ENCODE data around the gene NAP1L4. TPM values are rescaled to one million over a fixed set of nuclear protein-coding genes. Genes with fewer than 3 reads are reported as not detected.

NAP1L4 gene
- total RNA-seq, 6 experiments from 2014 or later, result 109 to 140 (median 131) TPM

DNA sequence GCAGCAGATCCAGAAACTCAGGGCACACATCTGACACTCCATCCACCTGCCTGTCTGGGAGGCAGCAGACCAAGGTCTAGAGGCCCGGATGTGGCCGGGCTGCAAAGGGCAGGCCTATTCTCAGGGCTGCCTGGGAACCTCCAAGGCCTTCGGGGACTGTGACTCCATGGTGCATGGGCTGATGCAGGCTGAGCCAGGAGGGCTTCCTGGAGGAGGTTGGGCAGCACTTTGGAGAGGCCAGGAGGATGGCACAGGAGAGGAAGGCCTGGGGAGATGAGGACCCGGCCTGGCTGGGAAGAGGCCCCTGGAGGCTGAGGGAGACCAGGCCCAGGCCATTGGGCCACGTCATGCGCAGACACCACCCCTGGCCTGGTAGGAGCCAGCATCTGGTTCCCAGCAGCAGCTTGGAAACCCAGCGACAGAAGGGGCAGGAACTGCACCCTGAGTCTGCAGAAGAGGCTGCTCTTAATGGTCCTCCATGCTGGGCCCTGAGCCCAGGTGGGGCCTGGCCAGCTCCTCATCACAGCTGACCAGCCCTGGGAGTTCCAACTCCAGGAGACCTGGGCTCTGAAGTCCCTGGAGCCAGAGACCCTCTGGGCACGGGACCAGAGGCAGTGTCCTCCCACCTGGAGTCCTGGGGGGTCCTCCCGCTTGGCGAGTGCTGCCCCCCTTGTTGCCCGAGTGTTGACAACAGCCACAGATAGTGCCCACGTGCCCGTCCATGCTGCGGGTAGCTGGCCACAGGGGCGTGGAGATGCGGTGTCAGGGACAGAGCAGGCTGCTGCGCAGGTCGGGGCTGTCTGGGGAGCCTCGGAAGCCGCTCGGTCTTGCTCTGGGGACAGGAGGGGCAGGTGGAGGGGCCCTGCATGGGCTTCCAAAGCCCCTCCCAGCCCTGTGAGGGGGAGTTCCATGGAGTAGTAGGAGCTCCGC, 68.4 kb downstream of the NAP1L4 start:
- no peak for DNase-seq
- Mint-ChIP-seq H3K36me3 (ENCODE audit: low read depth) (peaks cover 14% of the 10 kb centered on the region; the same call in 1 of the 2 replicates), H3K27ac (no peak overlapping the region)

DNA sequence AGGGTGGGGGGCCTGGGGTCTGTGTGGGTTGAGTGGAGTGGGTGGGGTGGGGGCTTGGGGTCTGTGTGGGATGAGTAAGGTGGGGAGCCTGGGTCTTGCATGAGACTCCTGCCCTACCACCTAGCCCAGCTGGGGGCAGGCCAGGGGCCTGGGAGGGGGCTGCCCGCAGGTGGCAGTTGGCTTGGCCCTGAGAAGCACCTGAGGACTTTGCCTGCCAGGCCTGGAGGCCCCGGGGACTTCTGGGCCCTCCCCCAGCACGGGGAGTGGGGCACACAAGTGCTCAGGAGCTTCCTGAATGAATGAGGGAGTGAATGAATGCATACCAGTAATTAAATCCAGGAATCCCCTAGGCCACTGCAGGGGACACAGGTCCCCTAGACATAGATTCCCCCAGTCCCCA, 69.5 kb downstream of the NAP1L4 start:
- Mint-ChIP-seq H3K36me3 (ENCODE audit: low read depth) (peaks cover 7% of the 10 kb centered on the region; the same call in 1 of the 2 replicates), H3K9me3 (no peaks in the 10 kb centered on the region), H3K4me3 (no peak overlapping the region), H3K27ac (no peak overlapping the region), H3K4me1 (ENCODE audit: low read depth) (peaks cover 4% of the 10 kb centered on the region), H3K27me3 (ENCODE audit: insufficient read depth) (peaks cover 7% of the 10 kb centered on the region)
- DNase-seq, result no peak
- TF ChIP-seq, protein P1, sequence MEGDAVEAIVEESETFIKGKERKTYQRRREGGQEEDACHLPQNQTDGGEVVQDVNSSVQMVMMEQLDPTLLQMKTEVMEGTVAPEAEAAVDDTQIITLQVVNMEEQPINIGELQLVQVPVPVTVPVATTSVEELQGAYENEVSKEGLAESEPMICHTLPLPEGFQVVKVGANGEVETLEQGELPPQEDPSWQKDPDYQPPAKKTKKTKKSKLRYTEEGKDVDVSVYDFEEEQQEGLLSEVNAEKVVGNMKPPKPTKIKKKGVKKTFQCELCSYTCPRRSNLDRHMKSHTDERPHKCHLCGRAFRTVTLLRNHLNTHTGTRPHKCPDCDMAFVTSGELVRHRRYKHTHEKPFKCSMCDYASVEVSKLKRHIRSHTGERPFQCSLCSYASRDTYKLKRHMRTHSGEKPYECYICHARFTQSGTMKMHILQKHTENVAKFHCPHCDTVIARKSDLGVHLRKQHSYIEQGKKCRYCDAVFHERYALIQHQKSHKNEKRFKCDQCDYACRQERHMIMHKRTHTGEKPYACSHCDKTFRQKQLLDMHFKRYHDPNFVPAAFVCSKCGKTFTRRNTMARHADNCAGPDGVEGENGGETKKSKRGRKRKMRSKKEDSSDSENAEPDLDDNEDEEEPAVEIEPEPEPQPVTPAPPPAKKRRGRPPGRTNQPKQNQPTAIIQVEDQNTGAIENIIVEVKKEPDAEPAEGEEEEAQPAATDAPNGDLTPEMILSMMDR (IDR thresholded peaks at IDR 0.05), result no peak

More for the DNA sequence above, 68.4 kb downstream of the NAP1L4 start:
- Mint-ChIP-seq H3K4me3 (no peak overlapping the region), H3K9me3 (no peaks in the 10 kb centered on the region), H3K27me3 (ENCODE audit: insufficient read depth) (peaks cover 5% of the 10 kb centered on the region), H3K4me1 (ENCODE audit: low read depth) (peaks cover 10% of the 10 kb centered on the region)
- TF ChIP-seq, protein P1 (IDR thresholded peaks at IDR 0.05), result no peak

DNA sequence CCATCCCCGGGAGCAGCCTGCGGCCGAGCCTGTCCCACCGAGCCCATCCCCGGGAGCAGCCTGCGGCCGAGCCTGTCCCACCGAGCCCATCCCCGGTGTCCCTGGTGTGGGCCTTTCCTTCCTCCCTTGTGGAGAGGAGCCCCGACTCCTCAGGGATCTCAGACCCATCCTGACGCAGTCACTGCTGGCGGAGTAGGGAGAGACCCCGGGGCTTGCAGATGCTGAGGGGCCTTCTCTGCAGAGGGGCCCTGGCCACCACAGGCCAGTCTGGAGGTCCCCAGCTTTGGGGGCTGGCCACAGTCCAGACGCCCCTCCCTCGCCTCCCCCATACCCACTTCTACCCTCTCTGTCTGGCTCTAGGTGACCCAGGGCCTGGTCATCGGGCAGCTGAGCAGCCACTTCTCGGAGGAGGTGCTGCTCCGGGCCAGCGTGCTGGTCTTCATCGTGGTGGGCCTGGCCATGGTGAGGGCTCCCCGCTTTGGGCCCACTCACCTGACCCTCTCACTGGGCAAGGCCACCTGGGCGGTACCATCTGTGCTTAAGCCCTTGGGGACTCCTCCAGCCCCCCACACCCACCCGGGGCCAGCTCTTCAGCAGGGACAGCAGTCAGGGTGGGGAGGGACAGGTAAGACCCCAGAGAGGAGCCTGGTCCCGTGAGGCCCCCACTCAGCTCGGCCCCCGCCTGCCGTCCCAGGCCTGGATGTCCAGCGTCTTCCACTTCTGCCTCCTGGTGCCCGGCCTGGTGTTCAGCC, 70.2 kb downstream of the NAP1L4 start:
- no peaks in the 10 kb centered on the region for H3K4me1 Mint-ChIP-seq (ENCODE audit: low read depth)

DNA sequence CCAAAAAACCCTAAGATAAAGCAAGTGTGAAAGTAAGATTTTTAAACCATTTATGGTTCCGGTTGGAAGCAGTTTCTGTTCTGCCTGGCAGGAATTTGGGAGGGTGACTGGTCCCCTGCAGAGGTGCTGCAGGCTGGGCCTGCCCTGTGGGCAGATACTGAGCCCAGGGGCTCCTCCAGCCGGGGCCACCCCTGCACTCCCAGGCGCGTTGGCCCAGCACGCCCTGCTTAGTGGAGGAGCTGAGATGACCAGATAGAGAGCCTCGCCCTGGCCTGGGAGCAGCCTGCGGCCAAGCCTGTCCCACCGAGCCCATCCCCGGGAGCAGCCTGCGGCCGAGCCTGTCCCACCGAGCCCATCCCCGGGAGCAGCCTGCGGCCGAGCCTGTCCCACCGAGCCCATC, 70.9 kb downstream of the NAP1L4 start:
- Mint-ChIP-seq H3K4me1 (ENCODE audit: low read depth) (no peaks in the 10 kb centered on the region), H3K4me3 (no peak overlapping the region), H3K27me3 (ENCODE audit: insufficient read depth) (peaks cover 7% of the 10 kb centered on the region), H3K9me3 (no peaks in the 10 kb centered on the region), H3K27ac (no peak overlapping the region), H3K36me3 (ENCODE audit: low read depth) (peaks cover under 1% of the 10 kb centered on the region; the same call in 1 of the 2 replicates)
- DNase-seq, result no peak
- TF ChIP-seq, protein P1 (IDR thresholded peaks at IDR 0.05), result no peak

More for the DNA sequence above, 70.2 kb downstream of the NAP1L4 start:
- TF ChIP-seq, protein P1 (IDR thresholded peaks at IDR 0.05), result no peak
- DNase-seq, result no peak
- Mint-ChIP-seq H3K4me3 (no peak overlapping the region), H3K27me3 (ENCODE audit: insufficient read depth) (peaks cover 7% of the 10 kb centered on the region), H3K27ac (no peak overlapping the region), H3K36me3 (ENCODE audit: low read depth) (peaks cover 4% of the 10 kb centered on the region; the same call in 1 of the 2 replicates), H3K9me3 (no peaks in the 10 kb centered on the region)

DNA sequence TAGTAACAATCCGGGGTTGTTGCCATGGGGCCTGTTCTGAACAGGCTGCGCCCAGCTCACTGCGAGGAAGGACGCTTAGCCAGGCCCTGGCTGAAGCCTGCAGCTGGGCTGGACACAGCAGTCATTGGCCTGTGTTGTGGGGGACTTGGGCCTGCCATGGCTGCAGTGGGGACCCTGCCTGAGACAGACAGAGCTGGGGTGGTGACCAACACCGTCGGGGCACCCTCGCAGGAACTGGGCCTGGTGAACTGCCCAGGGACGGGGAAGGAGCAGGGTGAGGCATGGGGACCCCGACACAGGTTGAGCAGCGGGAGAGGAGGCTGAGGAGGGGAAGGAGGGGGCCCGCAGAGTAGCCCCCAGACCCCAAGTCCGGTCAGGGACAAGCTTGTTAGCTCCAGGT, 71.8 kb downstream of the NAP1L4 start:
- H3K4me1 Mint-ChIP-seq (ENCODE audit: low read depth), result no peaks in the 10 kb centered on the region
- DNase-seq, result no peak
- no peak overlapping the region for H3K4me3 Mint-ChIP-seq
- H3K27me3 Mint-ChIP-seq (ENCODE audit: insufficient read depth), result peaks cover 7% of the 10 kb centered on the region
- no peaks in the 10 kb centered on the region for H3K36me3 Mint-ChIP-seq (ENCODE audit: low read depth)
- TF ChIP-seq, protein P1 (IDR thresholded peaks at IDR 0.05), result no peak
- no peak overlapping the region for H3K27ac Mint-ChIP-seq
- H3K9me3 Mint-ChIP-seq, result no peaks in the 10 kb centered on the region
